ENCODE data around the gene ELOVL5.

ELOVL5 gene

DNA sequence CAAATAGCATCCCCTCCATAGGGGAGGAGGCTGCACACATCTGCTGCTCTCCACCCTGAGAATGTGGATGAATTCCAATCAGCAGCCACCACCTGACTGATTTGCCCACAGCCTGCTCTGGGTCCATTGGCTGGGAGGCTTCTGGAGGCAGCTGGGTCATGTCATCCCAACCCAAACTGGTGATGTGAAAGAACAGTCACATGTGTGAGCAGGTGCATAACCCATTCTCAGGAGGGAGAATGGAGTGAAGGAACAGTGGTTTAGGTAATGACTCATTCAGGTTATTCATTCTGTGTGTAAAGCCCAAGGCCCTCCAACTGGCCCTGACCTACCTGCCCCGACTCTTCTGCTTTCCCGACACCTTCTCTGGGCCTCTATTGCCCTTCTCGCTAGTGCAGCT, 109.2 kb downstream of the ELOVL5 start:
- DNase-seq (ENCODE audit: low spot score), result no peak

DNA sequence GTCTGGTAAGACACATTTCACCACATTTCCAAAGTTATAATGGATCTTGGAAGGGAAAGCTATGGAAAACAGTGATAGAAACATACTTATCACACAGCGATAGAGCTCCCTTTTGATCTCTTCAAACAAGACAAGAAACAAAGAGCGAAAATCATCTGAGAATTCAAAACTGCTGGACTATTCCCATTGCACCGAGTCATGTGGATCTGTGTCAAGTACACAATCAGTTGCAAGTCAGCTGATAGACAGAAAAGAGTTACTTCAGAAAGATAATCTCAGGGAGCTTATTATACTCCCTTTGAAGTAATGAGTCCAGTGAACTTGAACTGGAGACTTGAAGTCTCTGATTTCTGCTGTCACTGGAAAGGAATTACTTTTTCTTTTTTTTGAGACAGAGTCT, 110.4 kb downstream of the ELOVL5 start:
- DNase-seq (ENCODE audit: low spot score), result no peak

DNA sequence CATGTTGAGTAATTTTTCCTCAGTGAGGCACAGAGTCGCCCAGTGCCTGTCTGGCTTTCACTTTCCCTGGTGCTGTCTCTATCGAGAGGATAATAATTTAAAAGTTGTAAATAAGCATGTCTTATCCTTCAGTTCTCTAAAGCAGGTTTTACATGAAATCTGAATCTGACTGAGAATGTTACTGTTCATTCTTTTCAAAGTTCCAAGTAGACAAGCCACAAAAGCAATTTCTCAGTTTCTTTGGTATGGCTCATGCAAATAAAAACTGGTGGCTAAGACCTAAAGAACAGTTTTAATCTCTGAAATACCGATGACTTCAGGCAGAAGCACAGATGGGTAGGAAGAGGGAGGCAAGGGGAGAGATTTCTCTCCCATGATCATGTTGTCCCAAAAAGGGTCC, 112.5 kb downstream of the ELOVL5 start:
- no peak for DNase-seq (ENCODE audit: low spot score)

DNA sequence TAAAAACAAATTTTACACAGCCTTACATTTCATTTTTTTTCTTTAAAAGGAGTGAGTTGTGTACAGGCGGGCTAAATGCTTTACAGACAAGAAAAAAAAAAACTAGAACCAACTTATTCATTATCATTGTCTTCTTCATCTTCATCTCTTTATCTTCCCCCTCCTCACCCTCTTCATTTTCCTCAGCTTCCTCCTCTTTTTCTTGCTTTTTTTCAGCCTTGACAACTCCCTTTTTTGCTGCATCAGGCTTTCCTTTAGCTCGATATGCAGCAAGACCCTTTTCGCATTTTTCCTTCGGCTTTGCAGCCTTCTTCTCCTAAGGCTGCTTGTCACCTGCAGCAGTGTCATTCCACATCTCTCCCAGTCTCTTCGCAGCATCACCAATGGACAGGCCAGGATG, 113.2 kb downstream of the ELOVL5 start:
- DNase-seq (ENCODE audit: low spot score), result no peak

DNA sequence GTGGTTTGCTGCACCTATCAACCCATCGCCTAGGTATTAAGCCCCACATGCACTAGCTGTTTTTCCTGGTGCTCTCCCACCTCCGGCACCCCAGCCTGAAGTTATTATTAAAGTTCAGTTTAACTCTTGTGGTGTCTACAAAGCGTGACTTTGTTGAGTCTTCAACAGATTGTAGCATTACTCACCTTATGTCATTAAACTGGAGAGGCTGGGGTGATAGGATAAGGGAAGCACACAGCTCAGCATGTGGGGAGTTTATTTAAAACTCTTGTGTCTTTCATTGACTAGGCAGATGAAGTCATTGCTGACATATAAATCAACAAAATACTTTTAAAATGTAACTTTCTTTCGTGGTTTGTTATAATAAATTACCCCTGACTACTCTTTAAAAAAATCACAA, 115.4 kb downstream of the ELOVL5 start:
- no peak for DNase-seq (ENCODE audit: low spot score)

DNA sequence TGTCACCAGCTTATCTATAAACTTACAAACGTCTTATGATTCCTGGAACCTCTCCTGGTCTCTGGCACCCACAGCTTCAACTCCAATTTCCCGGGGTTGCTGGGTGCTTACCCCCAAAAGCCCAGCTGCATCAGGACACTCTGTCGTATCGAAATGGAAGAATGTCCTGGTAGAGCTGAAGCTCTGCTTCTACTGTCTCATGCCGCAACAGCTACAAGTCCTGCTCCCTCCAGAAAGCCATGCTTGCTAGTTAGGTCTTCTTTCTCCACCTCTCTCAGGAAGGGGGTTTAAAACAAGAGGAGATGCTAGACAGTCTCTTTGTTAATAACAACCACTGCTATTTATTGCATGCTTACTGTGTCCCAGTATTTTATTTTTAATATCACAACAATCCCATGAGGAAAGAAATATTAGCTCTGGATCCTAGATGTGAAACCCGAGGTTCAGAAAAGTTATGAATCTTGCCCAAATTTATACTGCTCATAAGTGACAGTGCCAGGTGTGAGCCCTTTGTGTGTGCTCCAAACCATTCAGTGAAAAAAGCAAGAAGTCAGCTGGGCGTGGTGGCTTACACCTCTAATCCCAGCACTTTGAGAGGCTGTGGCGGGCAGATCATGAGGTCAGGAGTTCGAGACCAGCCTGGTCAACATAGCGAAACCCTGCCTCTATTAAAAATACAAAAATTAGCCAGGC, 117.8 kb downstream of the ELOVL5 start:
- DNase-seq (ENCODE audit: low spot score), result no peak

DNA sequence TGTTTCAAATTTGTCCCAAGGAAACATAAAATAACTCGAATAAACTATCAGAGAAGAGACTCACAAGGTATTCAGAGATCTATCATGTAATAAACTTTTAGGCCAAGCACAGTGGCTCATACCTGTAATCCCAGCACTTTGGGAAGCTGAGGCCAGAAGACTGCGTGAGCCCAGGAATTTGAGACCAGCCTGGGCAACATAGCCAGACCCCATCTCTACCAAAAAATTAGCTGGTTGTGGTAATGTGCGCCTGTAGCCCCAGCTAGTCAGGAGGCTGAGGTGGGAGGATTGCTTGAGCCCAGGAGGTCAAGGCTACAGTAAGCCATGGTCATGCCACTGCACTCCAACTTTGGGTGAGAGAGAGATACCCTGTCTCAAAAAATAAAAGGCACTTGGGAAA, 120.9 kb downstream of the ELOVL5 start:
- DNase-seq (ENCODE audit: low spot score), result no peak

DNA sequence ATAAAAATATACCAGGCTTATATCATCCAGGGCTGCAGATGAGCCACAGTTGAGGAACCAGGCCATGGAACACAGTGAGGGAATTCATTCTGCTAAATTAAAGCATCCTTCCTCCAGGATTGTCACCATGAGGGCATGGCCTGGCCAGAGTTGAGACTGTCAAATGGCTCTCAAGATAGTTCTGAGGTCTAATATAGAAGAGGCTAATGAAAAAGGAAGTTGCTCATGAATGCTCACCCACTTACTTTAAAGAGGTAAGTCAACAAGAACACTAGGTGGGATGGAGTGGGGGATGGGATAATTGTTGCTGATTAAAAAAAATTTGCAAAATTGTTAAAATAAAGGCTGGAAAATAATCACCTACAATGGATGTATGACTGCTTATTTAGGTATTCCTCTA, 128.1 kb downstream of the ELOVL5 start:
- DNase-seq (ENCODE audit: low spot score), result no peak
